Measurements from ENCODE around the gene TMC2. TPM values are rescaled to one million over a fixed set of nuclear protein-coding genes. Genes with fewer than 3 reads are reported as not detected.

The TMC2 gene
- total RNA-seq, 1 experiment from 2014 or later = not detected

DNA sequence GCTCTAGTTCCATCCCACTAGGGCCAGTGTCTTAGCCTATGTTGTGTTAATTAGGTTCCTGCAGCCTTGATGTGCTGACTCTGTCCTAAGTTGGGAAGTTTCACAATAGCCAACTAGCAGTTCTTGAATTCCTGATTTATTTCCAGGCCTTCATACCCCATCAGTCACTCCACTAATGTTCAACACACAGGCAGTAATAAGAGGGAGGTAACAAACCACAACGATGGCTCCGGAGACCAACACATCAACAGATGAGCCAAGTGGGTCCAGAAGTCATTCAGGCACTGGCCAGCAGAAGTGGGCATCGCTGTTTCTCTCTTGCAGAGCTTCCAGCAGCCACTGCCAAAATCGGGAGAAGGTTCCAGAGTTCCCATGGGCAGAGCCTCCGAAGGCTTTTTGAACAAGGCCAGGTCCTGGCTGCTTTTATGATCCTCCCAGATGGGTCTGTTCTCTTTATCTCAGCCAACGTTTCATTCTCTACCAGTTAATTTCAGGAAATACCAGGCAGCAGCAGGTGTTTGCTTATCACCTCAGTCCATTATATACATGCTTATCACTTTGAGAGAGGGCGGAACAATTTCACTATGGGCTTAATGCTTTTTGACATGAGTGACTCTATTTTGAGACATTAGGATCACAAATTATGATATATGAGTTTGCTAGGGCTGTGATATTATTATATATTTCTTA lies 67.6 kb downstream of the TMC2 start:
- no peak overlapping the region for H3K4me2 ChIP-seq (ENCODE audit: low read depth, low read length, poor library complexity, severe bottlenecking)
- DNase-seq = no peak
- no peaks in the 10 kb centered on the region for H3K79me2 ChIP-seq (ENCODE audit: low read length)
- H3K4me1 ChIP-seq (ENCODE audit: low read length) = peaks cover 5% of the 10 kb centered on the region; the same call in 1 of the 2 replicates
- no peak overlapping the region for H2AFZ ChIP-seq (ENCODE audit: low read length)
- H3K9me2 ChIP-seq (replicated peaks; ENCODE audit: insufficient read depth, low read length) = no peaks in the 10 kb centered on the region
- H4K20me1 ChIP-seq (ENCODE audit: insufficient read depth, low read depth, low read length) = no peaks in the 10 kb centered on the region
- H3K9ac ChIP-seq (ENCODE audit: low read length) = no peak overlapping the region
- no peaks in the 10 kb centered on the region for H3K27me3 ChIP-seq (ENCODE audit: low read length)
- H3K36me3 ChIP-seq (ENCODE audit: insufficient read depth, low read length) = no peaks in the 10 kb centered on the region
- no peaks in the 10 kb centered on the region for H3K9me3 ChIP-seq (ENCODE audit: low read length)
- H3K4me3 ChIP-seq (ENCODE audit: low read length) = no peak overlapping the region
- no peak overlapping the region for H3K27ac ChIP-seq (ENCODE audit: low read length)

DNA sequence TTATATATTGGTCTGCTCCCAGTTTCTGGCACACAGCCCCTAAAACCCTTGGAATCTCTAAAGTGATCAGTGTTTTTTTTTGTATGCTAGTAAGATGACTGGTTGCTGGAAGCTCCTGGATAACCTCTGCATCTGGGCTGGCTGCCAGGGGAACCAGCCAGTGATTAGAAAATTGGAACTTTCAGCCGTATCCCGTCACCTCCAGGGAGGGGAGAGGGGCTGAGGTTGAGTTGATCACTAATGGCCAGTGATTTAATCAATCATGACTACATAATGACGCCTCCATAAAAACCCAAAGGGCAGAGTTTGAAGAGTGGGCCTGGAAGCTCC lies 68.1 kb downstream of the TMC2 start:
- no peak for DNase-seq
- no peaks in the 10 kb centered on the region for H3K9me3 ChIP-seq (ENCODE audit: low read length)
- no peak overlapping the region for H3K4me2 ChIP-seq (ENCODE audit: low read depth, low read length, poor library complexity, severe bottlenecking)
- no peaks in the 10 kb centered on the region for H3K79me2 ChIP-seq (ENCODE audit: low read length)
- H3K27ac ChIP-seq (ENCODE audit: low read length) = no peak overlapping the region
- H3K4me3 ChIP-seq (ENCODE audit: low read length) = no peak overlapping the region
- no peak overlapping the region for H2AFZ ChIP-seq (ENCODE audit: low read length)
- peaks cover 5% of the 10 kb centered on the region; the same call in 1 of the 2 replicates for H3K4me1 ChIP-seq (ENCODE audit: low read length)
- no peaks in the 10 kb centered on the region for H3K27me3 ChIP-seq (ENCODE audit: low read length)
- H3K36me3 ChIP-seq (ENCODE audit: insufficient read depth, low read length) = no peaks in the 10 kb centered on the region
- H4K20me1 ChIP-seq (ENCODE audit: insufficient read depth, low read depth, low read length) = no peaks in the 10 kb centered on the region
- H3K9ac ChIP-seq (ENCODE audit: low read length) = no peak overlapping the region
- H3K9me2 ChIP-seq (replicated peaks; ENCODE audit: insufficient read depth, low read length) = no peaks in the 10 kb centered on the region

DNA sequence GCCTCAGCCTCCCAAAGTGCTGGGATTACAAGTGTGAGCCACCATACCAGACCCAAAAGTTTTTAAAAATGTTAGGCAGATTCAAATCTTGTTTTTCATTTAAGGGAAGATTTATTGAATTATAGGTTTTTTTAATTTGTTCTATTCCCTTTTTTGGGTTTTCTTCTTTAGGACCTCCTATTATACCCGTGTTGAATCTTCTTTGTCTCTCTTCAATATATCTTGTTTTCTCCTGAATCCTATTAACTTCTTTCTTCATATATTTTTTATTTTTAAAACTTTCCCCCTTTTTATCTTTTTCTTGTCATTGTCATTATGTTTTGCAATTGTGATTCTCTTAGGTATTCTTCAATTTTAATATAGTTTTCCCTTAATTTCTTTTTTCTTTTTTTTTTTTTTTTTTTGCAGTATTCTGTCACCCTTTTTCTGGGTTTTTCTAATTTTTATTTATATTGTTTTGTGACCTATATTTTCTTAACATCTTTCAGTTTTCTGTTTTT lies 70.2 kb downstream of the TMC2 start:
- no peak for DNase-seq
- no peaks in the 10 kb centered on the region for H4K20me1 ChIP-seq (ENCODE audit: insufficient read depth, low read depth, low read length)
- H3K9me2 ChIP-seq (replicated peaks; ENCODE audit: insufficient read depth, low read length) = no peaks in the 10 kb centered on the region
- H3K9ac ChIP-seq (ENCODE audit: low read length) = no peak overlapping the region
- no peak overlapping the region for H3K4me3 ChIP-seq (ENCODE audit: low read length)
- no peak overlapping the region for H3K4me2 ChIP-seq (ENCODE audit: low read depth, low read length, poor library complexity, severe bottlenecking)
- no peak overlapping the region for H3K27ac ChIP-seq (ENCODE audit: low read length)
- H3K36me3 ChIP-seq (ENCODE audit: insufficient read depth, low read length) = no peaks in the 10 kb centered on the region
- peaks cover 5% of the 10 kb centered on the region; the same call in 1 of the 2 replicates for H3K4me1 ChIP-seq (ENCODE audit: low read length)
- no peaks in the 10 kb centered on the region for H3K79me2 ChIP-seq (ENCODE audit: low read length)
- H3K27me3 ChIP-seq (ENCODE audit: low read length) = no peaks in the 10 kb centered on the region
- H3K9me3 ChIP-seq (ENCODE audit: low read length) = no peaks in the 10 kb centered on the region
- H2AFZ ChIP-seq (ENCODE audit: low read length) = no peak overlapping the region

DNA sequence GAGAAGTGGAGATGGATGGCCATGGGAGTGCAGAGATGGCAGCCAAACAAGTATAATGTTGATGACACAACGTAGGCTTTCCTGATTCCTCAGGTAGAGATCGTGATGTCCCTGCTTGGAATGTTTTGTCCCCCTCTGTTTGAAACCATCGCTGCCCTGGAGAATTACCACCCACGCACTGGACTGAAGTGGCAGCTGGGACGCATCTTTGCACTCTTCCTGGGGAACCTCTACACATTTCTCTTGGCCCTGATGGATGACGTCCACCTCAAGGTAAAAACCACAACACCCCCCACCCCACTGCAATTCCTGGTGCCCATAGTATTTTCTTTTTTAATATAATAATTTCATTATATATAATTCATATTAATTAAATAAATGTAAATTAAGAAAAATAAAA lies 74.0 kb downstream of the TMC2 start:
- Histone ChIP-seq H3K27me3 (ENCODE audit: low read length) (no peaks in the 10 kb centered on the region), H3K27ac (ENCODE audit: low read length) (no peak overlapping the region), H3K9ac (ENCODE audit: low read length) (no peak overlapping the region), H3K4me1 (ENCODE audit: low read length) (no peaks in the 10 kb centered on the region), H4K20me1 (ENCODE audit: insufficient read depth, low read depth, low read length) (no peaks in the 10 kb centered on the region), H3K79me2 (ENCODE audit: low read length) (no peaks in the 10 kb centered on the region), H3K9me3 (ENCODE audit: low read length) (no peaks in the 10 kb centered on the region), H3K4me2 (ENCODE audit: low read depth, low read length, poor library complexity, severe bottlenecking) (no peak overlapping the region), H2AFZ (ENCODE audit: low read length) (no peak overlapping the region), H3K9me2 (replicated peaks; ENCODE audit: insufficient read depth, low read length) (no peaks in the 10 kb centered on the region), H3K4me3 (ENCODE audit: low read length) (no peak overlapping the region), H3K36me3 (ENCODE audit: insufficient read depth, low read length) (no peaks in the 10 kb centered on the region)
- no peak for DNase-seq

DNA sequence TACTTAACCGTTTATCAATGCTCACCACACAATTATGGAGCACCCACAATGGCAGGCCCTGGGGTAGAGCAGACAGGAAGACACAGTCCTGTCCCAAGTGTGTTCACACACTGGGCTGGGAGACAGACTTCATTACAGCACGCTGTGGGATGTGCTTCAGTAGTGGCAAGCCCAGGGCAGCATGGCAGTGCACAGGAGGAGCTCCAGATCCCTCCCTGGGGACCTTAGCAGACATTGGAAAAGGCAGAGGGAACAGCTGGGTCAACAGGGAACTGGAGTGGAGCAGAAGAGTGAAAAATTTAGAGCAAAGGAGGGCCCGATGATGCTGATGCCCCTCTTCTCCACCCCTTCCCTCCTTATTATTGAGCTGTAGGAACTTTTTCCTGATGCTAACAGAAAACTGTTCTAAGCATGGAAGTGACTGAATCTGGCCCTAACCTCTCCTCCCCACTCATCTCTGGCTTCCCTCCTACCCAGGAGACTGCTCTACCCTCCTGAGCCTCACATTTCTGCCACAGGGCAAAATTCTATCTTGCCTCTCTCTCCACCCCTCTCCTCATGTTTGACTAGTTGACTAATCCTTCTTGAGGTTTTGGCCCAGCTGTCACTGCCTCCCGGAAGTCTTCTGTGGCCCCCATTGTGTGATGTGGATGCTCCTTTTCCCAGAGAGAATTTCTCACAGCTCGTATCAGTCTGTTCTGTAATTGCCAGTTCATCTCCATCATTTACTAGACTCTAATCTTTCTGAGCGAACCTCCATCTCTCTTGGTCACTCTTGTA lies 74.8 kb downstream of the TMC2 start:
- Histone ChIP-seq H3K27me3 (ENCODE audit: low read length) (no peaks in the 10 kb centered on the region), H3K4me3 (ENCODE audit: low read length) (no peak overlapping the region), H3K36me3 (ENCODE audit: insufficient read depth, low read length) (no peaks in the 10 kb centered on the region), H3K9ac (ENCODE audit: low read length) (no peak overlapping the region), H3K27ac (ENCODE audit: low read length) (no peak overlapping the region), H3K9me2 (replicated peaks; ENCODE audit: insufficient read depth, low read length) (no peaks in the 10 kb centered on the region), H2AFZ (ENCODE audit: low read length) (no peak overlapping the region), H3K9me3 (ENCODE audit: low read length) (no peaks in the 10 kb centered on the region), H3K4me2 (ENCODE audit: low read depth, low read length, poor library complexity, severe bottlenecking) (no peak overlapping the region), H3K79me2 (ENCODE audit: low read length) (no peaks in the 10 kb centered on the region), H4K20me1 (ENCODE audit: insufficient read depth, low read depth, low read length) (no peaks in the 10 kb centered on the region), H3K4me1 (ENCODE audit: low read length) (no peaks in the 10 kb centered on the region)
- DNase-seq = no peak

DNA sequence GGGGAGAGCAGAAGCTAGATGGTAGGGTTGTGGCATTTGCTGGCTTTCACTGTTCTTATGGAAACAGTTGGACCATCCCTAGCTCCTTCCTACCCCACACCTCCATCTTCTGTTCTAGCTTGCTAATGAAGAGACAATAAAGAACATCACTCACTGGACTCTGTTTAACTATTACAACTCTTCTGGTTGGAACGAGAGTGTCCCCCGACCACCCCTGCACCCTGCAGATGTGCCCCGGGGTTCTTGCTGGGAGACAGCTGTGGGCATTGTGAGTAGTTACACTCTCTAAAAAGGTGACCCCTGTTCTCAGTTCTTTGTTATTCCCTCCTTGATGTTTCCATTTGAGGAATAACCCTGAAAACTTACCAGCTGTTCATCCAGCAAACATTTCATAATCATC lies 75.7 kb downstream of the TMC2 start:
- no peak overlapping the region for H3K4me3 ChIP-seq (ENCODE audit: low read length)
- no peak overlapping the region for H2AFZ ChIP-seq (ENCODE audit: low read length)
- no peak overlapping the region for H3K4me2 ChIP-seq (ENCODE audit: low read depth, low read length, poor library complexity, severe bottlenecking)
- H3K27me3 ChIP-seq (ENCODE audit: low read length) = no peaks in the 10 kb centered on the region
- H3K9me3 ChIP-seq (ENCODE audit: low read length) = no peaks in the 10 kb centered on the region
- no peaks in the 10 kb centered on the region for H3K9me2 ChIP-seq (replicated peaks; ENCODE audit: insufficient read depth, low read length)
- no peak for DNase-seq
- H3K79me2 ChIP-seq (ENCODE audit: low read length) = no peaks in the 10 kb centered on the region
- H4K20me1 ChIP-seq (ENCODE audit: insufficient read depth, low read depth, low read length) = no peaks in the 10 kb centered on the region
- peaks cover 2% of the 10 kb centered on the region for H3K4me1 ChIP-seq (ENCODE audit: low read length)
- no peaks in the 10 kb centered on the region for H3K36me3 ChIP-seq (ENCODE audit: insufficient read depth, low read length)
- no peak overlapping the region for H3K27ac ChIP-seq (ENCODE audit: low read length)
- H3K9ac ChIP-seq (ENCODE audit: low read length) = no peak overlapping the region

DNA sequence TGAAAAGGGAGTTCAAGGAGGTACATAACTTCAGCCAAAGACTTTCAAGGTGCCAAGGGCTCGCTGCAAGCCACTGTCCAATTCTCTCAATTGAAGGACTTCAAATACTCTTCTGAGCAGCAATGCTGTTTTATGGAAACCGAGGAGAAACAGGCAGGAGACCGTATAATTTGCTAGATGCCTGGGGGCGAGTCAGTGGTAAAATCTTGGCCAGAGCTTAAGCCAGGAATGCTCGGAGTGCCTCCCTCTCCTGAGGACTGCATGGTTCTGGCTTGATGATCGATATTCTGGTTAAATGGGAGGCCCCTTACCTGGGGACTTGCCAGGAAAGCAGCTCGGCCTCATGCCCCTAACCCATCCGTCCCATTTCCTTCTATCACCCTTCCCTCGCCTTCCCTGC lies 80.3 kb downstream of the TMC2 start:
- Histone ChIP-seq H3K27me3 (ENCODE audit: low read length) (no peaks in the 10 kb centered on the region), H2AFZ (ENCODE audit: low read length) (no peak overlapping the region), H3K4me3 (ENCODE audit: low read length) (no peak overlapping the region), H3K27ac (ENCODE audit: low read length) (no peak overlapping the region), H3K4me2 (ENCODE audit: low read depth, low read length, poor library complexity, severe bottlenecking) (no peak overlapping the region), H3K9me2 (replicated peaks; ENCODE audit: insufficient read depth, low read length) (no peaks in the 10 kb centered on the region), H3K9ac (ENCODE audit: low read length) (no peak overlapping the region), H3K9me3 (ENCODE audit: low read length) (no peaks in the 10 kb centered on the region), H3K4me1 (ENCODE audit: low read length) (peaks cover 23% of the 10 kb centered on the region), H3K36me3 (ENCODE audit: insufficient read depth, low read length) (no peaks in the 10 kb centered on the region), H3K79me2 (ENCODE audit: low read length) (no peaks in the 10 kb centered on the region), H4K20me1 (ENCODE audit: insufficient read depth, low read depth, low read length) (no peaks in the 10 kb centered on the region)
- DNase-seq = no peak

DNA sequence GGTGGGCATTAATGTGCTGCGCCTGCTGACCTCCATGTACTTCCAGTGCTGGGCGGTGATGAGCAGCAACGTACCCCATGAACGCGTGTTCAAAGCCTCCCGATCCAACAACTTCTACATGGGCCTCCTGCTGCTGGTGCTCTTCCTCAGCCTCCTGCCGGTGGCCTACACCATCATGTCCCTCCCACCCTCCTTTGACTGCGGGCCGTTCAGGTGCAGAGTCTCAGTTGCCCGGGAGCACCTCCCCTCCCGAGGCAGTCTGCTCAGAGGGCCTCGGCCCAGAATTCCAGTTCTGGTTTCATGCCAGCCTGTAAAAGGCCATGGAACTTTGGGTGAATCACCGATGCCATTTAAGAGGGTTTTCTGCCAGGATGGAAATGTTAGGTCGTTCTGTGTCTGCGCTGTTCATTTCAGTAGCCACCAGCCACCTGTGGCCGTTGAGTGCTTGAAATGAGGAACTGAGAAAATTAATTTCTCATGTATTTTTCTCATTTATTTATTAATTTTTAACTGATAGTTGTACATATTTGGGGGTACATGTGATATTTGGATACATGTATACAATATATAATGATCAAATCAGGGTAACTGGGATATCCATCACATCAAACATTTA lies 80.8 kb downstream of the TMC2 start:
- Histone ChIP-seq H4K20me1 (ENCODE audit: insufficient read depth, low read depth, low read length) (no peaks in the 10 kb centered on the region), H2AFZ (ENCODE audit: low read length) (no peak overlapping the region), H3K4me3 (ENCODE audit: low read length) (no peak overlapping the region), H3K27ac (ENCODE audit: low read length) (no peak overlapping the region), H3K9ac (ENCODE audit: low read length) (no peak overlapping the region), H3K4me2 (ENCODE audit: low read depth, low read length, poor library complexity, severe bottlenecking) (no peak overlapping the region), H3K9me2 (replicated peaks; ENCODE audit: insufficient read depth, low read length) (no peaks in the 10 kb centered on the region), H3K36me3 (ENCODE audit: insufficient read depth, low read length) (no peaks in the 10 kb centered on the region), H3K9me3 (ENCODE audit: low read length) (no peaks in the 10 kb centered on the region), H3K79me2 (ENCODE audit: low read length) (no peaks in the 10 kb centered on the region), H3K4me1 (ENCODE audit: low read length) (peaks cover 23% of the 10 kb centered on the region), H3K27me3 (ENCODE audit: low read length) (no peaks in the 10 kb centered on the region)
- DNase-seq = no peak

Measured in Karpas-422 (cell line).